Astrocyte of the spinal cord (primary cell): ENCODE results near the gene CCAR1.
A peak's percentile ranks its signal among the peaks of the same experiment; 100 is the strongest.
"Not testable (repeated sequence)": the region's sequence is repeated elsewhere in the genome, so short reads cannot be mapped to it uniquely, and the experiment has no call there.

ENCODE experiments used
- DNase-seq: peaks from one replicate; pipeline ENCODE4 v3.0.0; 2011; ENCODE audit warnings: low read depth, low spot score
- H3K4me3 ChIP-seq: 2 replicates; pipeline ENCODE4 v1.5.1; 2011; ENCODE audit warnings: low read depth, mild to moderate bottlenecking, low read length, moderate library complexity
- in situ Hi-C: cut with HindIII; loops from 2 replicates; pipeline ENCODE4 v1.10.0; 2017; ENCODE audit warnings: low sequenced_read_pairs
- TF ChIP-seq, protein P1 (sequence below): IDR thresholded peaks from 2 replicates; pipeline ENCODE4 v1.5.1; 2012; ENCODE audit warnings: low read depth, mild to moderate bottlenecking, low read length, inconsistent platforms

The CCAR1 gene

DNA sequence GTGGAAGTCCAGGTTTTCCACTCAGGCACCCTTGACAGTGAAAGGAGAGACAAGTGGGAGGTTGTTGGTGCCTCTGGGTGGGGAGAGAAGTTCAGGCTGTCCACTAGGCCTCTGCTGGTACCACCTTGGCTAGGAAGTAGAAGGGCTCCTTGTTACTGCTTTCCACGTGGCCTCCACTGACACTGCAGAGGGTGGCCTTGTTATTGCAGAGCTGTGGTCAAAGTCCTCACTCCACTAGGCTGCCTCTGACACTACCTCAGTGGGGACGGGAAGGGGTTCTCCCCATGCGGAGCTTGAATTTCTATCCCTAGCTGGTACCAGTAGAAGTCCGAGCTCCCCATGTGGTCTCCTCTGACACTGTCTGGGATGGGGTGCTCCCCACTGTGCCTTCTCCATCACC is 91.4 kb downstream of the CCAR1 start:
- no peak overlapping the region for H3K4me3 ChIP-seq
- in situ Hi-C loops: no loop called here
- no peak for DNase-seq
- TF ChIP-seq, protein P1, sequence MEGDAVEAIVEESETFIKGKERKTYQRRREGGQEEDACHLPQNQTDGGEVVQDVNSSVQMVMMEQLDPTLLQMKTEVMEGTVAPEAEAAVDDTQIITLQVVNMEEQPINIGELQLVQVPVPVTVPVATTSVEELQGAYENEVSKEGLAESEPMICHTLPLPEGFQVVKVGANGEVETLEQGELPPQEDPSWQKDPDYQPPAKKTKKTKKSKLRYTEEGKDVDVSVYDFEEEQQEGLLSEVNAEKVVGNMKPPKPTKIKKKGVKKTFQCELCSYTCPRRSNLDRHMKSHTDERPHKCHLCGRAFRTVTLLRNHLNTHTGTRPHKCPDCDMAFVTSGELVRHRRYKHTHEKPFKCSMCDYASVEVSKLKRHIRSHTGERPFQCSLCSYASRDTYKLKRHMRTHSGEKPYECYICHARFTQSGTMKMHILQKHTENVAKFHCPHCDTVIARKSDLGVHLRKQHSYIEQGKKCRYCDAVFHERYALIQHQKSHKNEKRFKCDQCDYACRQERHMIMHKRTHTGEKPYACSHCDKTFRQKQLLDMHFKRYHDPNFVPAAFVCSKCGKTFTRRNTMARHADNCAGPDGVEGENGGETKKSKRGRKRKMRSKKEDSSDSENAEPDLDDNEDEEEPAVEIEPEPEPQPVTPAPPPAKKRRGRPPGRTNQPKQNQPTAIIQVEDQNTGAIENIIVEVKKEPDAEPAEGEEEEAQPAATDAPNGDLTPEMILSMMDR: no peak

GRCh38 chr10:68813559-68813958 is 92.5 kb downstream of the CCAR1 start:
- DNase-seq: no peak
- in situ Hi-C loops: no loop called here
- TF ChIP-seq, protein P1: no peak
- no peak overlapping the region for H3K4me3 ChIP-seq

DNA sequence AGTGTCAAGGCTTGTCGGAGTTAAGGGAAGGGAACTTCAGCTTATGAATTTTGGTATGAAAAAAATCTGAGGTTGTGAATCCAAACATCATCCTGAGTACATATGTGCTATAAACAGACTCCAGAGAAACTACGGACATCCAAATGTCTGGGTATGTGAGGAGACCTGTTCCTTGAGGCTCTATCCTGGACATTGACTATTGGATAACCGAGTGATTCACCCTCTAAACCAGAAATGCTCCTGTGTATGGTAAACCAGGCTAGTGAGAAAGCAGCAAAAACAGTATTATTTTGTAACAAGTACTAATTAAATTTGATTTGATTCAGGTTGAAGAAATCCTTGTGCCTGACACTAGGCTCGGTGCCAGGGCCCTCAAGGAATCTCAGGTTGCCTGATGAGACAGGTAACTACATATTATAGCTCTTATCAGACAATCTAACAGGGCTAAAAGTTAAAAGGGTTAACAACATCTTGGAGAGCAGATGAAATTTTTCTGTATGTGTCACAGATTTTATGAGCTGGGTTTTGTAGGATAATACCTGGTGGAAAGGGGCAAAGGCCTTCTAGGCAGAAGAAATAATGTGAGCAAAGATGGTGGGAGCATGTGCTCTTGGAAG is 95.9 kb downstream of the CCAR1 start:
- no peak for DNase-seq
- in situ Hi-C loops: no loop called here
- TF ChIP-seq, protein P1: no peak
- no peak overlapping the region for H3K4me3 ChIP-seq

DNA sequence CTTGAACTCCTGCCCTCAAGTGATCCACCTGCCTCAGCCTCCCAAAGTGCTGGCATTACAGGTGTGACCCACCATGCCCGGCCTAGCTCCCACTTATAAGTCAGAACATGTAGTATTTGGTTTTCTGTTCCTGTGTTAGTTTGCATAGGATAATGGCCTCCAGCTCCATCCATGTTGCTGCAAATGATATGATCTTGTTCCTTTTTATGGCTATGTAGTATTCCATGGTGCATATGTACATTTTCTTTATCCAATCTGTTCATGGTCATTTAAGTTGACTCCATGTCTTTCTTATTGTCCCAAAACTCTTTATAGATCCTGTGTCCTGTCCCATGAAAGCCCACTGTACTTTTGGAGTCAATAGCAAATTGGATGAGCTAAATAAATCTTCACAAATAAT is 99.3 kb downstream of the CCAR1 start:
- in situ Hi-C loops, DNase-seq, H3K4me3 ChIP-seq: not testable (repeated sequence)

- in situ Hi-C loops, H3K4me3 ChIP-seq, DNase-seq: not testable (repeated sequence)
Measured at GRCh38 chr10:68822626-68823025, 101.6 kb downstream of the CCAR1 start.

DNA sequence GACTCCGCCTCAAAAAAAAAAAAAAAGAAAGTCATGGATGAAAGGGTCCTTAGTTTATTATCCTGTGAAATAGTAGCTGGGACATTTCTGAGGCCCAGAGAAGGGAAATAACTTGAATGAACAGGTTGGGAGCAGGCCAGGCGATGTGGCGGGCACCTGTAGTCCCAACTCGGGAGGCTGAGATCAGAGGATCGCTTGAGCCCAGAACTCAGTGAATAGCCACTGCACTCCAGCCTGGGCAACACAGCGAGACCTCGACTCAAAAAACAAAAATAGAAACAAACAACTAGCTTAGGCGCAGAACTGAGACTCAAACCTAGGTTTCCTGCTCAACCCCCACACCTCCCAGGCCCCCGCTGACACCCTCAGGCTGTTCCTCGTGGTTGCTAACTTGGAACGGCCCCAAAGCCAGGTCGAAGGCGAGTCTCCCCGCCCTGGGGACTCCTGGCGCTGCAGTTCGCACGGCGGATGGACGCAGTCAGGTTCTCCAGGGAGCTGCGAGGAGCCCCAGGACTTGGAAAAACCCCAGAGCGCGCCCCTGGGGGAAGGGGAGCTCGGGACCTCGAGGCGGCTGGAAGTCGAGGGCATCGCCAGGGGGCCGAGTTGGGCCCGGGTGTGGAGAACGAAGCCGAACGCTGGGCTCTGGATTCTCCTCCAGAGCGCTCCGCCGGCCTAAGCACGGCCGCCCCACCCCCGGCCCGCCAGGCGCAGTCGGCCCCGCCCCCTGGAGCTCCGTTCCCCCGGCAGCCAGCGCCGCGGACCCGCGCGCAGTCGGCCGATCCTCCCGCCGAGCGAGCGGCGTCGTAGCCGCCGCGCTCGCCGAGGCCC is 105.9 kb downstream of the CCAR1 start, which contains the start of gene STOX1:
STOX1 (plus strand) TSS at position 768 of the 828 bp plus-strand sequence. CDS start 93 bp downstream, outside the sequence.
- peak; percentile 47 for DNase-seq
- in situ Hi-C loops: no loop called here
- TF ChIP-seq, protein P1: no peak
- peak within 1 kb of the TSS; percentile 52 for H3K4me3 ChIP-seq

GRCh38 chr10:68827592-68827959 is 106.5 kb downstream of the CCAR1 start:
- DNase-seq, in situ Hi-C loops, H3K4me3 ChIP-seq: not testable (repeated sequence)

DNA sequence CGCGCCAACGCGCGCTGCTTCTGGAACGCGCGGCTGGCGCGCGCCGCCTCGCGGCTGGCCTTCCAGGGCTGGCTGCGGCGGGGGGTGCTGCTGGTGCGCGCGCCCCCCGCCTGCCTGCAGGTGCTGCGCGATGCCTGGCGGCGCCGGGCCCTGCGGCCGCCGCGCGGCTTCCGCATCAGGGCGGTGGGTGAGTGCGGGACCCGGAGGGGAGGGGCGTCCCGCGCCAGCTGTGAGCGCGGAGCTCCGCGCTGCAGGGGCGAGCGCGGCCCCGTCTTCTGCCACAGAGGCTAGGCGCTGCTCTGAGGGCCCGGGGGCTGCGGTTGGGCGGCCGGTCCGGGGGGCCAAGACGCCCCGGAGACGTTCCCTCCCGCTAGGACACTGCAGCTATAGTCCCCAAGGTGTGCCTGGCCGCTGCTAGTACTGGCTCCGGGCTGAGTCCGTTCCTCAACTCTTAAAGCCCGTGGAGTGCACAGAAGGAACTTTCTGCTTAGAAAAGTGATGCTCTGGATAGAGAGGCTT is 107.1 kb downstream of the CCAR1 start:
- DNase-seq, in situ Hi-C loops, H3K4me3 ChIP-seq: not testable (repeated sequence)
